ENCODE results near the gene TNFRSF4. TPM values are rescaled to one million over a fixed set of nuclear protein-coding genes. Genes with fewer than 3 reads are reported as not detected.

Gene TNFRSF4
- total and polyA plus RNA-seq, 2 of the 8 experiments (the other 6 are each of a cell fraction or from before 2014, with no cell fraction given), result 0.06 TPM; not detected in 1

DNA sequence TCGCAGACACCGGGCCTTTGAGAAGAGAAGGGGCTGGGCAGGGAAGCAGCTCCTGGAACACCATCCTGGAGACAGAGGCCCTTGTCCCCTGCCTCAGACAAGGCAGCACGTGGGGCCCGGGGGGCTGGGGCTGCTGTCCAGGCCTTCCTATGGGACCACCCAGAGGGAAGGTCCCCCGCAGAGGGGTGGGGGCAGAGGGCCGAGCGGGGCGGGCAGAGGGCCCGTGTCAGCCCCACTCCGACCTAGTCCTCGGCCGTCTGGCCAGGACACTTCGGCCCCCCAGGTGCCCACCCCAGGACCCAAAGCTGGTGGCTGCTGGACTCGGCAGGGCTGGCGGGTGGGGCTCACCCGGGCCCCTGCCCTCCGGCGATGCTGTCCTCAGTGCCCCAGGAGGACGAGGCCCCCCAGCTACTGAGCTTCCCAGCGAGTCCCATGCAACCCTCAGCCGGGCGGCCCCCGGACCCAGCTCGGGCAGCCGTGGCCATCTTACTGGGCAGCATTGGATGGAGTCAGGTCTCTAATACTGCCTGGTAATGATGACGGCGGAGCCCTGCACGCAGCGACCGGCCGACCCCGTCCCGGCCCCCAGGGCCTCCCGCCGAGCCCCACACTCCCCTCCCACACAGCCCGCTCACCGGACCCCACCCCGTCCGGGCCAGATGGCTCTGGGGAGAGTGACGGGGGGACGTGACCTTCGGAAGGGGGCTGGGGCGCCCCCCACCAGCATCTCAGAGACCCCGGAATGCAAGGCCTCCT lies 47.1 kb downstream of the TNFRSF4 start (continued):
- TF ChIP-seq, protein P1, sequence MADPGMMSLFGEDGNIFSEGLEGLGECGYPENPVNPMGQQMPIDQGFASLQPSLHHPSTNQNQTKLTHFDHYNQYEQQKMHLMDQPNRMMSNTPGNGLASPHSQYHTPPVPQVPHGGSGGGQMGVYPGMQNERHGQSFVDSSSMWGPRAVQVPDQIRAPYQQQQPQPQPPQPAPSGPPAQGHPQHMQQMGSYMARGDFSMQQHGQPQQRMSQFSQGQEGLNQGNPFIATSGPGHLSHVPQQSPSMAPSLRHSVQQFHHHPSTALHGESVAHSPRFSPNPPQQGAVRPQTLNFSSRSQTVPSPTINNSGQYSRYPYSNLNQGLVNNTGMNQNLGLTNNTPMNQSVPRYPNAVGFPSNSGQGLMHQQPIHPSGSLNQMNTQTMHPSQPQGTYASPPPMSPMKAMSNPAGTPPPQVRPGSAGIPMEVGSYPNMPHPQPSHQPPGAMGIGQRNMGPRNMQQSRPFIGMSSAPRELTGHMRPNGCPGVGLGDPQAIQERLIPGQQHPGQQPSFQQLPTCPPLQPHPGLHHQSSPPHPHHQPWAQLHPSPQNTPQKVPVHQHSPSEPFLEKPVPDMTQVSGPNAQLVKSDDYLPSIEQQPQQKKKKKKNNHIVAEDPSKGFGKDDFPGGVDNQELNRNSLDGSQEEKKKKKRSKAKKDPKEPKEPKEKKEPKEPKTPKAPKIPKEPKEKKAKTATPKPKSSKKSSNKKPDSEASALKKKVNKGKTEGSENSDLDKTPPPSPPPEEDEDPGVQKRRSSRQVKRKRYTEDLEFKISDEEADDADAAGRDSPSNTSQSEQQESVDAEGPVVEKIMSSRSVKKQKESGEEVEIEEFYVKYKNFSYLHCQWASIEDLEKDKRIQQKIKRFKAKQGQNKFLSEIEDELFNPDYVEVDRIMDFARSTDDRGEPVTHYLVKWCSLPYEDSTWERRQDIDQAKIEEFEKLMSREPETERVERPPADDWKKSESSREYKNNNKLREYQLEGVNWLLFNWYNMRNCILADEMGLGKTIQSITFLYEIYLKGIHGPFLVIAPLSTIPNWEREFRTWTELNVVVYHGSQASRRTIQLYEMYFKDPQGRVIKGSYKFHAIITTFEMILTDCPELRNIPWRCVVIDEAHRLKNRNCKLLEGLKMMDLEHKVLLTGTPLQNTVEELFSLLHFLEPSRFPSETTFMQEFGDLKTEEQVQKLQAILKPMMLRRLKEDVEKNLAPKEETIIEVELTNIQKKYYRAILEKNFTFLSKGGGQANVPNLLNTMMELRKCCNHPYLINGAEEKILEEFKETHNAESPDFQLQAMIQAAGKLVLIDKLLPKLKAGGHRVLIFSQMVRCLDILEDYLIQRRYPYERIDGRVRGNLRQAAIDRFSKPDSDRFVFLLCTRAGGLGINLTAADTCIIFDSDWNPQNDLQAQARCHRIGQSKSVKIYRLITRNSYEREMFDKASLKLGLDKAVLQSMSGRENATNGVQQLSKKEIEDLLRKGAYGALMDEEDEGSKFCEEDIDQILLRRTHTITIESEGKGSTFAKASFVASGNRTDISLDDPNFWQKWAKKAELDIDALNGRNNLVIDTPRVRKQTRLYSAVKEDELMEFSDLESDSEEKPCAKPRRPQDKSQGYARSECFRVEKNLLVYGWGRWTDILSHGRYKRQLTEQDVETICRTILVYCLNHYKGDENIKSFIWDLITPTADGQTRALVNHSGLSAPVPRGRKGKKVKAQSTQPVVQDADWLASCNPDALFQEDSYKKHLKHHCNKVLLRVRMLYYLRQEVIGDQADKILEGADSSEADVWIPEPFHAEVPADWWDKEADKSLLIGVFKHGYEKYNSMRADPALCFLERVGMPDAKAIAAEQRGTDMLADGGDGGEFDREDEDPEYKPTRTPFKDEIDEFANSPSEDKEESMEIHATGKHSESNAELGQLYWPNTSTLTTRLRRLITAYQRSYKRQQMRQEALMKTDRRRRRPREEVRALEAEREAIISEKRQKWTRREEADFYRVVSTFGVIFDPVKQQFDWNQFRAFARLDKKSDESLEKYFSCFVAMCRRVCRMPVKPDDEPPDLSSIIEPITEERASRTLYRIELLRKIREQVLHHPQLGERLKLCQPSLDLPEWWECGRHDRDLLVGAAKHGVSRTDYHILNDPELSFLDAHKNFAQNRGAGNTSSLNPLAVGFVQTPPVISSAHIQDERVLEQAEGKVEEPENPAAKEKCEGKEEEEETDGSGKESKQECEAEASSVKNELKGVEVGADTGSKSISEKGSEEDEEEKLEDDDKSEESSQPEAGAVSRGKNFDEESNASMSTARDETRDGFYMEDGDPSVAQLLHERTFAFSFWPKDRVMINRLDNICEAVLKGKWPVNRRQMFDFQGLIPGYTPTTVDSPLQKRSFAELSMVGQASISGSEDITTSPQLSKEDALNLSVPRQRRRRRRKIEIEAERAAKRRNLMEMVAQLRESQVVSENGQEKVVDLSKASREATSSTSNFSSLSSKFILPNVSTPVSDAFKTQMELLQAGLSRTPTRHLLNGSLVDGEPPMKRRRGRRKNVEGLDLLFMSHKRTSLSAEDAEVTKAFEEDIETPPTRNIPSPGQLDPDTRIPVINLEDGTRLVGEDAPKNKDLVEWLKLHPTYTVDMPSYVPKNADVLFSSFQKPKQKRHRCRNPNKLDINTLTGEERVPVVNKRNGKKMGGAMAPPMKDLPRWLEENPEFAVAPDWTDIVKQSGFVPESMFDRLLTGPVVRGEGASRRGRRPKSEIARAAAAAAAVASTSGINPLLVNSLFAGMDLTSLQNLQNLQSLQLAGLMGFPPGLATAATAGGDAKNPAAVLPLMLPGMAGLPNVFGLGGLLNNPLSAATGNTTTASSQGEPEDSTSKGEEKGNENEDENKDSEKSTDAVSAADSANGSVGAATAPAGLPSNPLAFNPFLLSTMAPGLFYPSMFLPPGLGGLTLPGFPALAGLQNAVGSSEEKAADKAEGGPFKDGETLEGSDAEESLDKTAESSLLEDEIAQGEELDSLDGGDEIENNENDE (IDR thresholded peaks at IDR 0.05; ENCODE audit: insufficient replicate concordance, low read length), result no peak
- TF ChIP-seq POU5F1 (IDR thresholded peaks at IDR 0.05; ENCODE audit: low read depth, low read length) (no peak), SP1 (IDR thresholded peaks at IDR 0.05; ENCODE audit: low read depth, low read length) (no peak), HDAC2 (IDR thresholded peaks at IDR 0.05; ENCODE audit: borderline replicate concordance in 1 of 2, low read depth in 2 of 2, low read length in 2 of 2) (no peak), SAP30 (IDR thresholded peaks at IDR 0.05; ENCODE audit: insufficient read depth, insufficient replicate concordance, low read length) (no peak), TAF7 (optimal IDR thresholded peaks at IDR 0.05; ENCODE audit: borderline replicate concordance, low read depth, low read length) (no peak)
- TF ChIP-seq, protein P2, sequence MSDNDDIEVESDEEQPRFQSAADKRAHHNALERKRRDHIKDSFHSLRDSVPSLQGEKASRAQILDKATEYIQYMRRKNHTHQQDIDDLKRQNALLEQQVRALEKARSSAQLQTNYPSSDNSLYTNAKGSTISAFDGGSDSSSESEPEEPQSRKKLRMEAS (IDR thresholded peaks at IDR 0.05), result no peak
